Calu3 (cell line): ENCODE data around the gene GTPBP6. TPM values are rescaled to one million over a fixed set of nuclear protein-coding genes. Genes with fewer than 3 reads are reported as not detected.
A peak's percentile ranks its signal among the peaks of the same experiment; 100 is the strongest.

Source experiments
- BruUV-seq: library from RNA; stranded (reverse); fragments of 400-500 nt; replicated peaks from 2 replicates; lab custom pipeline; 2021; lab: Mats Ljungman, UMichigan
- CTCF ChIA-PET: fragments of 300-600 bp; sonication (Branson Sonifier 250); formaldehyde crosslinking; loops from one replicate; lab custom pipeline; 2022; ENCODE audit warnings: antibody characterized with exemption; lab: Charles Lee
- DNase-seq: peaks from one replicate; pipeline ENCODE4 v3.0.0; 2022
- H3K27ac Mint-ChIP-seq: one replicate; pipeline ENCODE4 v1.8.0; 2022; ENCODE audit warnings: mixed read lengths; ENCODE audit not compliant: unreplicated experiment
- H3K27me3 Mint-ChIP-seq: one replicate; pipeline ENCODE4 v1.8.0; 2022; ENCODE audit warnings: mixed read lengths; ENCODE audit not compliant: unreplicated experiment
- H3K36me3 Mint-ChIP-seq: one replicate; pipeline ENCODE4 v1.8.0; 2022; ENCODE audit warnings: mild to moderate bottlenecking, moderate library complexity, mixed read lengths; ENCODE audit not compliant: insufficient read depth, unreplicated experiment
- H3K4me1 Mint-ChIP-seq: one replicate; pipeline ENCODE4 v1.8.0; 2022; ENCODE audit warnings: mild to moderate bottlenecking, low read depth, mixed read lengths; ENCODE audit not compliant: unreplicated experiment
- H3K4me3 Mint-ChIP-seq: one replicate; pipeline ENCODE4 v1.8.0; 2022; ENCODE audit warnings: mild to moderate bottlenecking, low read depth, moderate library complexity, mixed read lengths; ENCODE audit not compliant: unreplicated experiment
- H3K9me3 Mint-ChIP-seq: one replicate; pipeline ENCODE4 v1.8.0; 2022; ENCODE audit warnings: low read depth, mixed read lengths; ENCODE audit not compliant: unreplicated experiment
- CTCF ChIP-seq: fragments of 200-600 bp; IDR thresholded peaks from one replicate; pipeline ENCODE4 v1.8.0; 2022; ENCODE audit warnings: antibody characterized with exemption; ENCODE audit not compliant: unreplicated experiment
- intact Hi-C: fragments of 100-400 bp; cut with micrococcal nuclease; formaldehyde crosslinking; loops from one replicate; pipeline ENCODE4 v1.10.0; 2022; ENCODE audit not compliant: unreplicated experiment
- total RNA-seq: library from RNA; stranded (reverse); gene quantifications from 2 replicates; pipeline ENCODE4 v1.2.3, GENCODE V29; 2022

Gene GTPBP6
- total RNA-seq, 1 experiment from 2014 or later: 32.9 TPM

DNA sequence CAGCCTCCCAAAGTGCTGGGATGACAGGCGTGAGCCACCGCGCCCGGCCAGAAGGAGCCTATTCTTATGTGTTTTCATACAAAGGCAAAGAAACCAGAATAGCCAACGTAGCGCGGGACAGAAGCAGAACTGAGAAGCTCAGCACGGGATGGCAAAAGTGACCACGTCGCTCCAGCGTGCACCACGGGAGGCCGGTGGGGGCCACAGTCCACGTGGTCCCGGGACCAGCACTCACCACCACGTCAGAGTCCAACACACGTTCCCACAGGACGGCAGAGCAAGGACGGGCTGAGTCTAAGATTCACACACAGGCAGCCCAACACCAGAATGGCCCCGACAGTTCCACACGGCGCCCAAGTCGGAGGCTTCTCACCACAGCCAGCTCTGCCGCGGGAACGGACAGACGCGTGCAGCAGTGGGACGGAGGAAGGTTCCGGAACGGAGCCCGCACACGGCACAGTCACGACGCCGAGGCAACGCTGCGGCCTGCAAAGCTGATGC lies 18.8 kb upstream of the GTPBP6 start:
- H3K27ac Mint-ChIP-seq: peak overlapping the region; percentile 30
- no peaks in the 10 kb centered on the region for H3K4me1 Mint-ChIP-seq
- peaks cover 46% of the 10 kb centered on the region for H3K36me3 Mint-ChIP-seq
- H3K27me3 Mint-ChIP-seq: no peaks in the 10 kb centered on the region
- peaks cover 7% of the 10 kb centered on the region for H3K9me3 Mint-ChIP-seq
- CTCF ChIA-PET: no interaction called here
- TF ChIP-seq CTCF: no peak
- DNase-seq: no peak
- intact Hi-C loops: no loop called here
- H3K4me3 Mint-ChIP-seq: no peak overlapping the region
- no TSS peak for BruUV-seq

GRCh38 chrX:336227-336626 lies 17.6 kb upstream of the GTPBP6 start:
- CTCF ChIA-PET: no interaction called here
- TF ChIP-seq CTCF: no peak
- Mint-ChIP-seq H3K36me3 (peaks cover 41% of the 10 kb centered on the region), H3K27ac (no peak overlapping the region), H3K4me1 (no peaks in the 10 kb centered on the region), H3K27me3 (no peaks in the 10 kb centered on the region), H3K4me3 (no peak overlapping the region), H3K9me3 (peaks cover 3% of the 10 kb centered on the region)
- BruUV-seq: no TSS peak
- no peak for DNase-seq
- intact Hi-C loops: no loop called here

DNA sequence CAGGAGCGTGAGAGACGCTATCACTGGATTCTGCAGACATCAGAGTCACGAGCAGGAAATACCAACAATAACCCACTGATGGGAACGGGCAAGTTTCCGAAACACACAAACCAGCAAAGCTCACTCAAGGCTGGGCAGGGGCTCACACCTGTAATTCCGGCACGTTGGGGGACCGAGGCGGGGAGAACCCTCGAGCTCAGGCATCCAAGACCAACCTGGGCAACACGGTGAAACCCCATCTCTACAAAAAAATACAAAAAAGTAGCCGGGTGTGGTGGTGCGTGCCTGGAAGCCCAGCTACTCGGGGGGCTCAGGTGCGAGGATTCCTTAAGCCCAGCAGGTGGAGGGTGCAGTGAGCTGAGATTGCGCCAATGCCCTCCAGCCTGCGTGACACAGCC lies 17.2 kb upstream of the GTPBP6 start:
- no peak for DNase-seq
- no peak overlapping the region for H3K4me3 Mint-ChIP-seq
- intact Hi-C loops: no loop called here
- H3K27ac Mint-ChIP-seq: no peak overlapping the region
- CTCF ChIA-PET: no interaction called here
- BruUV-seq: no TSS peak
- no peak for TF ChIP-seq CTCF
- H3K4me1 Mint-ChIP-seq: no peaks in the 10 kb centered on the region
- H3K27me3 Mint-ChIP-seq: no peaks in the 10 kb centered on the region
- H3K9me3 Mint-ChIP-seq: peaks cover 3% of the 10 kb centered on the region
- H3K36me3 Mint-ChIP-seq: peaks cover 39% of the 10 kb centered on the region

DNA sequence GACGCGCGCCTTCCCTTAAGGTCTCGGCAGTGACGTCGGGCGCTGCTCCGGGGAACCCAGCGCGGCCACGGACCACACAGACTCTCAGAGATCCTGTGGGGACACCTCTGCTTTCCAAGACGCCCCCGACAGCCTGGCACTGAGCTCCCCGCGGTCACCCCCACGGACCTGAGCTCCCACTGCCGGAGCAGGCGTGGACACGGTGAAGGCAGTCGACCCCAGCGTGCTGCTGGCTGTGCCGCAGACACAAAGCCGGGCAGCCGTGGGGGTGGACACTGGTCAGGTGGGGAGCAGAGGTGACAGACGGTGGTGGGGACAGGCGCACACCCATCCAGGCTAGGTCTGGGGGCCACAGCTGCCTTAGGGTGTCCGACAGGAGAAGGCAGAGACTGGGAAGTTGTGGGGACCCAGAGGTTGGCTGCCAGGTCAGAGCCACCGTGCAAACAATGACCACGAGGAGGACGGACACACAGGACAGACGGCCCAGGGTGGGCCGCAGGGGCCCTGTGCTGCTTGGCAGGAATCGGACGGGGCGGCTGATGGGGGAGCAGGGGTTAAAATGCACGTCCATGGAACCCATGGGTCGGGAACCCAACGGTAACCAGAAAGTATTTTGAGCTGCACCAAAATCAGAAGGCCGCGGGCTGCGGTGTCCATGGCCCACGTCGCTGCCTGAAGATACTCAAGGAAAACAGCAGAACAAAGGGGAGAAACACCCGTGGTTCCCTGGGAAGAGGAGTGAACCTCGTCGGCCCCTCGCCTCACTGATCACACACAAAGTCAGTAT lies 16.6 kb upstream of the GTPBP6 start:
- no TSS peak for BruUV-seq
- DNase-seq: no peak

More for the DNA sequence above, 16.6 kb upstream of the GTPBP6 start:
- Mint-ChIP-seq H3K36me3 (peaks cover 39% of the 10 kb centered on the region), H3K9me3 (peaks cover 3% of the 10 kb centered on the region), H3K27me3 (no peaks in the 10 kb centered on the region), H3K4me1 (no peaks in the 10 kb centered on the region), H3K27ac (no peak overlapping the region), H3K4me3 (no peak overlapping the region)
- TF ChIP-seq CTCF: no peak
- intact Hi-C loops: no loop called here
- CTCF ChIA-PET: no interaction called here
